LHCN-M2 (cell line): ENCODE data around the gene ATG7. TPM values are rescaled to one million over a fixed set of nuclear protein-coding genes. Genes with fewer than 3 reads are reported as not detected.

Experiments used
- DNase-seq: peaks from one replicate; pipeline ENCODE4 v3.0.0-alpha.2; 2012; ENCODE audit warnings: low read depth
- total RNA-seq: library from RNA; depleted of rRNA; stranded (reverse); fragments of >200 nt; gene quantifications from 2 replicates; pipeline ENCODE4 v1.2.3, GENCODE V29; 2014

The ATG7 gene
- total RNA-seq, 1 experiment from 2014 or later: 48.1 TPM

GRCh38 chr3:11534011-11534792 is 262.0 kb downstream of the ATG7 start:
- DNase-seq: no peak

DNA sequence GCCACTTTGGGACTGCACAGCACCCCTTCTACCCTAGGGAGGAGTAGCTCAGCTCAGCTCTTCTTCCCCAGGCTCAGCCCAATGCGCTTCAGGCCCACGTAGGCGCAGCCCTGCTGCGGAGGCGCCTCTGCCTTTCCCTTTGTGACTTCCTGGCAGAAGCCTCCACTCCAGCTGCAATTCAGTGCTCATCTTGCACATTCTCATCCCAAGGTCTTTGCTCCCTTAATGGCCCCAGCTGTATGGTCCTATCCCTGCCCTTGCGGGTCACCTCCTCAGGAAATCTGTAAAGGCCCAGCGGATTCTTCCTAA is 262.6 kb downstream of the ATG7 start:
- DNase-seq: no peak

DNA sequence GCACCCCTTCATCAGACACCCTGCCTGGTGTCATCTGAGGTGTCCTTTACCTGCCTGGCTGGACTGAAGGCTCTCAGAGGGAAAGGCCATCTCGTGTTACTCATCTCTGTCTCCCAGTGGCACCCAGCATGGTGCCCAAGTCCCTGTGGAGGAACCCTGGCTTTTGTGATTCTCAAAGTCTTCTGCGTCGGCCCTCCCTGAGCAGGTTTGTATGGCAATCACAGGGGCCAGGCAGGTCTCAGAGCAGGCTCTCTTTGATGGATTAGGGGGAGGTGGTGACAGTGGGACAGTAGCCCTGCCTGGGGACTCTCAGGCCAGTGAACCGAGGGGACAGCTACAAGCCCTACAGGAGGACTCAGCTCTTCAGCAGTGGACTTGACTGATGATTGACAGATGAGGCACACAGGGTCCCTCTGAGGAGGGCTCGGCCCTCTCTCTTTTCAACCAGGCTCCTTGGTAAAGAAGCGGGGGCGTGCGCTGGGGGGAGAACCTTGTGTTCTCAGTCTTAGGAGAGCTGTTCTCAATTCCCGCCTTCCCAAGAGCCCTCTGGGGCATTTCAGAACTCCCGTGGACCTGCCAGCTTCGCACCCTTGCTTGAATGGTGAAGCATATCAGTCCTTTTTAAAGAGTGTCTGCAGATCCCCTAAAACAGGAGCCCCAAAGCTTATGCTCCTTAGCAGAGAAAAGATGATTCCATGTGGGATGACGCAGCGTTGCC is 263.2 kb downstream of the ATG7 start:
- no peak for DNase-seq

- no peak for DNase-seq
Observed at GRCh38 chr3:11536132-11536935, 264.1 kb downstream of the ATG7 start.

- no peak for DNase-seq
Observed at GRCh38 chr3:11536936-11537612, 264.9 kb downstream of the ATG7 start.

- no peak for DNase-seq
Observed at GRCh38 chr3:11538581-11538980, 266.4 kb downstream of the ATG7 start.

- no peak for DNase-seq
Observed at GRCh38 chr3:11539218-11539617, 267.0 kb downstream of the ATG7 start.

DNA sequence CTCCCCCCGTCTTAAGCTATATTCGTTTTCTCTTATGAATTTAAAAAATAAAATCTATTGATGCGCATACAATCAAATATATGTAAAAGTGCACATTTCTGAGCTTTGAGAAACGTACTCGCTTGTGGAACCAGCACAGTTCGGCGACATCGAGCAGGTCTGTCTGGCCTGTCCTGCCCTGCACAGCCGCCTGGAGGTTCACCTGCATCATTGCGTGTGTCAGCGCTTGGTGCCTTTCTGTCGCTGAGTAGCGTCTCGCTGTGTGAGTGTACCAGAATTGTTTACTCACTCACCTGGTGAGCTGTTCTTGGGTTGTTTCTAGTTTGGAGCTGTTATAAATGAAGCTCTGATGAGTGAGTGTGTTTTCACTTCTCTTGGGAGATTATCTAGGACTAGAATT is 267.5 kb downstream of the ATG7 start:
- DNase-seq: no peak

DNA sequence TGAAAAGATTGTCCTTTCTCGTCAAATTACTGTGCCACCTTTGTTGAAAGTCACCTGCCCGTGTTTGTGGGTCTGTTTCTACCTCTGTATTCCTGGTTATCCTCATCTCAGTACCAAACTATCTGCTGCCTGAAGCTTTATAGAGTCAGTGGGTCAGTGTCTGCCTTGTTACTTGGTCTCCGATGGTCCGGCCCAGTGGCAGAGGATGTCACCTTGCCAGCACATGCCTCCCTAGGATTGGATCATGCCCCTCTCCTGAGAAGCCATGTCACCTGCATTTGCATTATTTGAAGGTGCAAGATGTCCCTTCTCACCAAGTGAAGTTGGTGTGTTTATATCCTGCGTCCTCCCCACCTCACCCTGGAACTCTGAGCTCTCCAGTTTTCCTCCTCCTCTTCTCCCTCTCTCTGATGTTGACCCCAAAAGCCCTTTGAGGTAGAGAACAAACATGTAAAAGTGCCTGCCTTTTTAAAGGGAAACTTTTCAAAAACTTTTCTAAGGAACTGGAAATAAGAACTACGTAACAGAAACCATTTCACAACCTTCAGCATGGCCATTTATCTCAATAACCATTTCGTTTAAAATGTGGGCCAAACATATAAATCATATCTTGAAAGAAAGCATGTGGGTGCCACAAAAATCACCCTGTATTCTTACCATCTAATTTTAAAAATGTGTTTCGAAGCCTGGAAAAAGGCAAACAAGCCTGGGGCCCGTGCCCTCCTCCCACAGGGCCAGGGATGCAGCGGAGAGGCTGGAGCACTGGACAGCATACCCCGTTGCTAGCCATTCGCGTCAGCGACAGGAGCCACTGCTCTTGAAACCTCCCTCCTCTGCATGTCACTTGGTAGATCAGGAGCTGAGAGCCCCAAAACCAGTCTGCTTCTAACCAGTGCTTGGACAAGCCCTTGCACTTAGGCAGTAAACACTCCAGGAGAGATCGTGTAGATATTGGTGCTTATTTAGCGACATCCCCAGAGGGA is 269.4 kb downstream of the ATG7 start:
- DNase-seq: no peak

DNA sequence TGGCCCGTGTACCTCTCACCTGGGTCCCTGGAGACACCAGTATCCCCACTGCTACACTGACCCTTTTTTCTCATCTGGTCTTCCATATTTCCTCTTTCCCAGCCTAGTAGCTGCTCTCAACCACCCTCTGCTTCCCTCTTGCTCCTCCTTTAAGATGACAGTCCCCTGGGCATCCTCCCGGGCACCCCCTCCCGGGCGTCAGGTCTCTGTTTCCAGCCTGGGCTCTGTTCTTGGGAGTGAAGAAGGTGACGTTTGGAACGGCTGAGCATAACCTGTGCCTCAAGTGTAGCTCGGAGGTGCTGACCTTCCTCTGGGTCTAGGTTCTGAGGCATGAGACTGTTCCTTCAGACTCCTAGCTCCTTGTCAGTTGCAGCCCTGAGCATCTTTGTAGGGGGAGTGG is 270.4 kb downstream of the ATG7 start:
- DNase-seq: no peak

GRCh38 chr3:11543141-11543947 is 271.1 kb downstream of the ATG7 start:
- no peak for DNase-seq

GRCh38 chr3:11543948-11544387 is 271.8 kb downstream of the ATG7 start:
- DNase-seq: no peak

GRCh38 chr3:11544412-11545181 is 272.4 kb downstream of the ATG7 start:
- peak; percentile 83 for DNase-seq

- no peak for DNase-seq
Observed at GRCh38 chr3:11545186-11545851, 273.1 kb downstream of the ATG7 start.

GRCh38 chr3:11546657-11547302 is 274.6 kb downstream of the ATG7 start:
- no peak for DNase-seq

GRCh38 chr3:11547498-11547897 is 275.3 kb downstream of the ATG7 start:
- DNase-seq: no peak

DNA sequence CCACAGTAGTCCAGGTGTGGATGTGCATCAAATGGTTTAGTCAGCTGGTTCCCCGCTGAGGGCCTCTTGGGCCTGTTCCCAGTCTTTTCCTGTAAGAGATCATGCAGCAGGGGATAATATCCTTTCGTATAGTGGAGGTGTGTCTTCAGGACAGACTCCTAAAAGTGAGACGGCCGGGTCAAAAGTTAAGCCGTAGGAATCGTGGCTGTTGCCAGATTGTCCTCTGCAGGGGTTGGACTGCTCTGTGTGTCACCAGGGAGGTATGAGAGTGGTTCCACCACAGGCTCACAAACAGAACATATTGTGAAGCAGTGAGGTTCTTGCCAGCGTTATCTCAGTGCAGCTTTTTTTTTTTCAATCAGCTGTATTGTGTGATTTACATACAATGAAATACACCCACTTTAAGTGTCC is 276.5 kb downstream of the ATG7 start:
- peak; percentile 83 for DNase-seq
